ENCODE measurements around the gene U2AF1L4.
"Not testable (repeated sequence)": the region's sequence is repeated elsewhere in the genome, so short reads cannot be mapped to it uniquely, and the experiment has no call there.

Gene U2AF1L4

GRCh38 chr19:35724560-35724959 lies 20.7 kb downstream of the U2AF1L4 start:
- FAIRE-seq: no peak

DNA sequence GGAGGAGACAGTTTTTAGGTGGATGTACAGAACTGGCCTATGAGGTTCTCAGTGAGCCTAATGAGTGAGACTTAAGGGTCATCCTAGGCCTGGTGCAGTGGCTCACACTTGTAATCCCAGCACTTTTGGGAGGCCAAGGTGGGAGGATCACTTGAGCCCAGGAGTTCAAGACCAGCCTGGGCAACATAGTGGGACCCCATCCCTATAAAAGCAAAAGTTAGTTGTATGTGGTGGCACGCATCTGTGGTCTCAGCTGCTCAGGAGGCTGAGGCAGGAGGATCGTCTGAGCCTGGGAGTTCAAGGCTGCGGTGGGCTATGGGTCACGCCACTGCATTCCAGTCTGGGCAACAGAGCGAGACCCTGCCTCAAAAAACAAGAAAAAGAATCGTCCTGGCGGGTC lies 21.1 kb downstream of the U2AF1L4 start:
- not testable (repeated sequence) for FAIRE-seq

DNA sequence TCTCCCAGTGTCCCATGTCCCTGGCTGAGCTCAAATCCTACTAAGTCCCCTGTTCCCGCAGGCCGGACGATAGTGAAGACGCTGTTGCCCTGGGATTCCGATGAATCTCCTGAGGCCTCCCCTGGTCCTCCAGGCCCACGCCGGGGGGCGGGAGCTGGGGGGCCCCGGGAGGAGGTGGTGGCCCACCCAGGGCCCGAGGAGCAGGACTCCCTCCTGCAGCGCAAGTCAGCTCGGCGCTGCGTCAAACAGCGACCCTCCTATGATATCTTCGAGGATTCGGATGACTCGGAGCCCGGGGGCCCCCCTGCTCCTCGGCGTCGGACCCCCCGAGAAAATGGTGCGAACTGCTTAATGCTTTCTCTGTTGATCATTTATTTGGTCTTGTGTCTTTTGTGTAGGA lies 21.5 kb downstream of the U2AF1L4 start:
- no peak for FAIRE-seq

DNA sequence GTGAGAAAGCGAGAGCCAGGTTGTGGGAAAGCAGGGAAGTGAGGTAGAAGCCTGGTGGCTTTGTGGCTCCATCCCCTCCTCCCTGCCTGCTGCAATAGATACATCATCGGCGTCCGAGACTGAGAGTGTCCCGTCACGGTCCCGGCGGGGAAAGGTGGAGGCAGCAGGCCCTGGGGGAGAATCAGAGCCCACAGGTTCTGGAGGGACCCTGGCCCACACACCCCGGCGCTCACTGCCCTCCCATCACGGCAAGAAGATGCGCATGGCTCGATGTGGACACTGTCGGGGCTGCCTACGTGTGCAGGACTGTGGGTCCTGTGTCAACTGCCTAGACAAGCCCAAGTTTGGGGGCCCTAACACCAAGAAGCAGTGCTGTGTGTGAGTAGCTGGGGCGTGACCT lies 22.3 kb downstream of the U2AF1L4 start:
- no peak for FAIRE-seq

DNA sequence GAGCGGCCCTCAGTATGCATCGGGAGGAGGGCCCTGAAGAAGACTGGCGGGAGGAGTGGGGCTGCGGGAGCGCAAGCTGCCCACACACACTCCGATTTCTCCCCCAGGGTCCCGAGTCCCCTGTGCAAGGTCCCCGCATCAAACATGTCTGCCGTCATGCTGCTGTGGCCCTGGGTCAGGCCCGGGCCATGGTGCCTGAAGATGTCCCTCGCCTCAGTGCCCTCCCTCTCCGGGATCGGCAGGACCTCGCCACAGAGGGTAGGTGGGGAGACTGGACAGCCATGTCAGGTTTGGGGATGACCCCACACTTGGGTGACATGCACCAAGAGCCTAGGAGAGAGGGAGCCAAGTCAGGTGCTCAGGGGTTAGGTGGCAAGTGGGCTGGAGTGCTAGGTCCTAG lies 22.8 kb downstream of the U2AF1L4 start:
- no peak for FAIRE-seq

- no peak for FAIRE-seq
Measured at GRCh38 chr19:35721374-35721773, 23.8 kb downstream of the U2AF1L4 start.

DNA sequence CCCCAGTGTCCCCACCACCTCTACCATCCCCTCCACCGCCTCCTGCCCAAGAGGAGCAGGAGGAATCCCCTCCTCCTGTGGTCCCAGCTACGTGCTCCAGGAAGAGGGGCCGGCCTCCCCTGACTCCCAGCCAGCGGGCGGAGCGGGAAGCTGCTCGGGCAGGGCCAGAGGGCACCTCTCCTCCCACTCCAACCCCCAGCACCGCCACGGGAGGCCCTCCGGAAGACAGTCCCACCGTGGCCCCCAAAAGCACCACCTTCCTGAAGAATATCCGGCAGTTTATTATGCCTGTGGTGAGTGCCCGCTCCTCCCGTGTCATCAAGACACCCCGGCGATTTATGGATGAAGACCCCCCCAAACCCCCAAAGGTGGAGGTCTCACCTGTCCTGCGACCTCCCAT lies 24.6 kb downstream of the U2AF1L4 start:
- FAIRE-seq: no peak

- FAIRE-seq: no peak
Measured at GRCh38 chr19:35720163-35720524, 25.1 kb downstream of the U2AF1L4 start.

GRCh38 chr19:35719402-35720162 lies 25.6 kb downstream of the U2AF1L4 start:
- FAIRE-seq: no peak

GRCh38 chr19:35718345-35719041 lies 26.7 kb downstream of the U2AF1L4 start:
- no peak for FAIRE-seq

DNA sequence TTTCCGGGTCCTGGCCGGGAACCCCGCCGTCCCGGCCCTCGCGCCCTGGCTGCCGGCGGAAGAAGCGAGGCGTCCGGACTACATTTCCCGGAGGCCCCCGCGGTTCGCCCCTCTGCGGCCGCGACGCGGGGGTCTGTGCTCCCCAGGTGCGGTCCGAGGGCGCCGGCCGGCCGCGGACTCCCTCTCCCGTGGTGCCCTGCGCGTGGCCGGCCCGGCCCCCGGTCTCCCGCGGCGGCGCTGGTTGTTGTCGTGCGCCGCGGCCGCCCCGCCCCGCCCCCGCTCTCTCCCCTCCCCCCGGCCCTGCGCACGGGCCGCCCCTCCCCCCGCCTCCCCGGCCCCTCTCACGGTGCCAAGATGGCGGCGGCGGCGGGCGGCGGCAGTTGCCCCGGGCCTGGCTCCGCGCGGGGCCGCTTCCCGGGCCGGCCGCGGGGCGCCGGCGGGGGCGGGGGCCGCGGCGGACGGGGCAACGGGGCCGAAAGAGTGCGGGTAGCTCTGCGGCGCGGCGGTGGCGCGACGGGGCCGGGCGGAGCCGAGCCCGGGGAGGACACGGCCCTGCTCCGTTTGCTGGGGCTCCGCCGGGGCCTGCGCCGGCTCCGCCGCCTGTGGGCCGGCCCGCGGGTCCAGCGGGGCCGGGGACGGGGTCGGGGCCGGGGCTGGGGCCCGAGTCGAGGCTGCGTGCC lies 27.4 kb downstream of the U2AF1L4 start, which contains the start of gene KMT2B:
TSS of gene KMT2B (plus strand) at position 339 of the 680 bp plus-strand sequence. CDS start at position 355, 16 bp downstream.
- no peak for FAIRE-seq

DNA sequence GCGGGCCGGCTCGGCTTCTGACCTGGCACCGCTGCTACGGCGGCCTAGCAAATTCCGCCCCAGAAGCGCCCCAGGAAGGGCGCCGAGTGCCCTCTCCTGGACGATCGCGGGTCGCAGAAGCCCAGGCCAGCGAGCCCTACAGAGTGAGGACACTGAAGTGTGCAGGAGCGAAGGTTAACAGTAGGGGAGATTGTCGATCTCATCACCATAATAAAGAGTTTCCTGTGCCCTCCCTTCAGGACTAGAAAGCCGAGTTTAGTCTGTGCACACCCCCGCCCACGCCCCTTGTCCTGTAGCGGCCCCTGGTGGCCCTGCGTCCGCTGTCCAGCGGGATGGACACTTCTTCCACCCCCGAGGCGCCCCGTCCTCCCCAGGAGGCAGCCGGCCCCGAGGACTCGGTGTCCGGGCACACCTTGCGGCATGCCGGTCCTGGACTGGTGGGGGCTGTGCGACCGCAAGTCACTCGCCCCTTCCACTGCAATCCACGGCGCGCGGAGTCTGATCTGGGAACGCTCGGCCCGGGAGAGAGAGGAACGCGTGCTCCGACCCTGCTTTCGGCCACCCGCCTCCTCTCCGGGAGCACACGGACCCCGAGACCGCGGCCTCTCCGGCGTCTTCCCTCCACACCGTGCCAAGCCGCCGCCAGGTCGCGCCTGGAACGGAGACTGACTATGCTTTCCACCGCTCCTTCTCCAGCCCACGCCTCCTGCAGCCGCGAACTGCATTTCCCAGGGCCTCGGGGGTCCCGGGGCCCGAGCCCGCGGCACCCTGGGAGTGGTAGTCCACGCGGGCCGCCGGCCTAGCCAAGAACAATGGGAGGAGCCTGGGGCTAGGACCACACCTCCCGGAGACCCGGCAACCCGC lies 28.2 kb downstream of the U2AF1L4 start:
- peak; percentile 92 for FAIRE-seq

DNA sequence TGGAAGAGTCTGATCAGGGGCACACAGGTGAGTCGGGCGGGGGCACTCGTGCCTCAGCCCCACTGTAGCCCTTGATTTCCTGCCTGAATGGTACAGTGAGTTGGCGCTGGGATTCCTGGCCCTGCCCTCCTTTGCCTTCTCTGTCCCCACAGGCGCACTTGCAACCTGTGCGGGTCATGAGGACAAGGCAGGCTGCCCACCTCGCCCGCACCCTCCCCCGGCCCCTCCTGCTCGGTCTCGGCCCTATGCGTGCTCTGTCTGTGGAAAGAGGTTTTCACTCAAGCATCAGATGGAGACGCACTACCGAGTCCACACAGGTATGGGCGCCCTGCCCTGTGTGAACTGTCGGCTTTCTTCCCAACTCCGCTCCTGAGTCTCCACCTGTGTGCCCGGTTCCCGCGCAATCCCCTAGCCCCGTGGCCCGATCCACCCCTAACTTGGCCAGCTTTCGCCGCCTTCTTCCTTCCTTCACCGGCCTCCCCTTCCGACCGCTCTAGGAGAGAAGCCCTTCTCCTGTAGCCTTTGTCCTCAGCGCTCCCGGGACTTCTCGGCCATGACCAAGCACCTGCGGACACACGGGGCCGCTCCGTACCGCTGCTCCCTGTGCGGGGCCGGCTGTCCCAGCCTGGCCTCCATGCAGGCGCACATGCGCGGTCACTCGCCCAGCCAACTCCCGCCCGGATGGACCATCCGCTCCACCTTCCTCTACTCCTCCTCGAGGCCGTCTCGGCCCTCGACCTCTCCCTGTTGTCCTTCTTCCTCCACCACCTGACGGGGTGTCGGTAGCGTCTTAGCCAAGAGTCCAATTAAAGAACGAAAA lies 29.0 kb downstream of the U2AF1L4 start:
- FAIRE-seq: no peak

- FAIRE-seq: no peak
Measured at GRCh38 chr19:35715355-35715809, 29.8 kb downstream of the U2AF1L4 start.

GRCh38 chr19:35714601-35715354 lies 30.4 kb downstream of the U2AF1L4 start:
- no peak for FAIRE-seq

- no peak for FAIRE-seq
Measured at GRCh38 chr19:35713904-35714495, 31.2 kb downstream of the U2AF1L4 start.

DNA sequence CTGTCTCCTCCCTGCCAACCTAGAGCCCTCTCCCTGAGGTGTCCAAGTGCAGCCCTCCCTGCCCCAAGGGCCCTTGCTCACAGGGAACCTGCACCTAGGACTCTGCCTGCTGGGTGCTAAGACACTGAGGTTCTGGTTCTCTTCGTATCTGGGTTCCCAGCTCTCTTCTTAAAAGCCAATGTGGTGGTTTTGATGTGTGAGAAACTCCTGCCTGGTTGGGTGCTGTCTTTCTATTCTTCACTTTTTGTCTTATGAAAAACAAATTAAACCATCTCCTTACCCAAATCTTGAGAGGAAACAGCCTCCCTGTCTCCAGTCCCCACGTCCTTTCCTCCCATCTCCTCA lies 31.7 kb downstream of the U2AF1L4 start:
- FAIRE-seq: no peak

- FAIRE-seq: no peak
Measured at GRCh38 chr19:35712567-35713505, 32.4 kb downstream of the U2AF1L4 start.
